Measurements from ENCODE around the gene APOA5.
A peak's percentile ranks its signal among the peaks of the same experiment; 100 is the strongest.
"Not testable (repeated sequence)": the region's sequence is repeated elsewhere in the genome, so short reads cannot be mapped to it uniquely, and the experiment has no call there.

Gene APOA5, protein sequence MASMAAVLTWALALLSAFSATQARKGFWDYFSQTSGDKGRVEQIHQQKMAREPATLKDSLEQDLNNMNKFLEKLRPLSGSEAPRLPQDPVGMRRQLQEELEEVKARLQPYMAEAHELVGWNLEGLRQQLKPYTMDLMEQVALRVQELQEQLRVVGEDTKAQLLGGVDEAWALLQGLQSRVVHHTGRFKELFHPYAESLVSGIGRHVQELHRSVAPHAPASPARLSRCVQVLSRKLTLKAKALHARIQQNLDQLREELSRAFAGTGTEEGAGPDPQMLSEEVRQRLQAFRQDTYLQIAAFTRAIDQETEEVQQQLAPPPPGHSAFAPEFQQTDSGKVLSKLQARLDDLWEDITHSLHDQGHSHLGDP

DNA sequence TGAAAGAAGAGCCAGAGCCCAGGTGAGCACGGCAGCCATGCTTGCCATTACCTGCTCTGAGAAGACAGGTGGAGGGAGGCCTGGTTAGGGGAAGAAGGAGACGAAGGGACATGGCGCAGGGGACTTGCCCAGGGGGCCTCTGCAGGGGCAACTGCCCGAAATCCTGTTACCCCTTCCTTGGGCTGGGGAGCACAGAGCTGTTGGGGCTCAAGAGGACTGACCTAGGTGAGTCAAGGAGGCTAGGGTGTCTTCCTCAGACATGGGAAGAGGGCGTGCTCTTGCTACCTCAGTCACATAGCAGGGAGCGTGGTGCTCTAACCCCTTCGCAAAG lies at the start of gene APOA5:
Gene APOA5, minus strand, starts transcription at position 67 of the 331 bp plus-strand sequence. Its CDS starts 19 bp downstream, at position 48.
- DNase-seq = no peak

- no peak for DNase-seq
Observed at GRCh38 chr11:116840746-116841296, 49.1 kb upstream of the APOA5 start.

- DNase-seq = no peak
Observed at GRCh38 chr11:116840224-116840745, 48.6 kb upstream of the APOA5 start.

GRCh38 chr11:116838321-116839084 lies 46.8 kb upstream of the APOA5 start:
- DNase-seq = no peak

DNA sequence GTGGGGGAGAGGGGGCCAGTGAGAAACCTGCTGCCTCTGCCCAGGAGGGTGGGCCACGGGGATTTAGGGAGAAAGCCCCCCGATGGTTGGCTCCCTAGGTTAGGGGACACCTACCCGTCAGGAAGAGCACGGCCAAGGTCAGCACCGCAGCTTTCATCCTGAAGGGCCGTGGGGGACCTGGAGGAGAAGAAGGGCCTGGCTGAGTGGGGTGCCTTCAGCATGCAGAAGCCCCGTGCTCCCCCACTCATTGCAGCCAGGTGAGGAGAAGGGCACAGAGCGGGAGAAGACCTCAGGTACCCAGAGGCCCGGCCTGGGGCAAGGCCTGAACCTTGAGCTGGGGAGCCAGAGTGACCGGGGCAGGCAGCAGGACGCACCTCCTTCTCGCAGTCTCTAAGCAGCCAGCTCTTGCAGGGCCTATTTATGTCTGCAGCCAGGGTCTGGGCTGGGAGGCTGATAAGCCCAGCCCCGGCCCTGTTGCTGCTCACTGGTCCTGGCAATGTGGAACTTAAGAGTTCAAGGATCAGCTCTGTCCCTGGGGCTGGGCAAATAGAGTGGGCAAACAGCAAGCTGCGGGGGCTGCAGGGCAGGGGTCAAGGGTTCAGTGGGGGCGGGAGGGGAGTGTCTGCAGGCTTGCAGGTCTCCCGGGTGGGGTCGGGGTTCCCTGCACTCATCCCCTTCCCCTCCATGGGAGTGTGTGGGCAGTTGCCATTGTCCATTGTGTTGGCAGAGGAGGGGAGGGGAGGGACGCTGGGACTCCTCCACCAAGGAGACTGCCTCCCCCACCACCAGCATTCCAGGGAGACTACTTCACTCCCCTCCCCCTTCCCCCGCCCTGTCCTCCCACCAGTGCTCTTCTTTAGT lies 45.8 kb upstream of the APOA5 start, which contains the start of gene APOA1:
Gene APOA1, minus strand, starts transcription at position 392 of the 861 bp plus-strand sequence. Its CDS starts 235 bp downstream, at position 157.
- DNase-seq = no peak

GRCh38 chr11:116836632-116836991 lies 44.9 kb upstream of the APOA5 start:
- DNase-seq = no peak

- DNase-seq = peak; percentile 95
Observed at GRCh38 chr11:116835791-116836631, 44.3 kb upstream of the APOA5 start.

DNA sequence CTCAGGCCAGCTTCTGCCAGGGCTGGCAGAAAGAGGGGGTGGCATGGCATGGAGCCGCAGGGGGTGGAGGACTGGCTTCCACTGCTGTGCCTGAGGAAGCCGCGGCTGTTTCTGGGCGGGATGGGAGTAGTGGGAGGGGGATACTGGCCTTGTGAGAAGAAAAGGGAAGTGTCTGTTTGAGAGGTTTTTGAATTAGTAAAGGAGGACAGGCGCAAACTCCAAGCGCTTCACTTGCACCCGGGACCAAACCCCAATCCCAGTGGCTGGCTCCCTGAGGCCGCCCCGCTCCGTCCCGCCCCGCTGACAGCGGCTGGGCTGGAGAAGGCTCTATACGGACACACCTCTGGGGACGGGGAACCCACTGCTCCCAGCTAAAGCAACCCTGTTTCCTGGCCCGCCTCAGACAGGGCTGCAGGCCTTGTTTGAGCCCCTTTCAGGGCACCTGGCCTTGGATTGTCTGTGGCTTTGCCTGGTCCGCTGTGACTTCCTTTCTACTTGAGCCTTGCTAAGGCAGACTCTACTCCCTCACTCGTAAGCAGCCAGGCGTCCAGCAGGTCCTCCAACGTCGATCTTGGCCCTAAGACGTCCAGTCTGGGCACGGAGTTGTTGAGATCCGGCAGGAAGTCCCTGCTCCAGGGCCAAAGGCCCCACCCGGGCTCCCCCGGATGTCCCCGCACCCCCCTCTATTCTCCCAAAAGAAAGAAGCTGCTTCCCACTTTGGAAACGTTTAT lies 43.5 kb upstream of the APOA5 start:
- no peak for DNase-seq

GRCh38 chr11:116834535-116835041 lies 42.9 kb upstream of the APOA5 start:
- not testable (repeated sequence) for DNase-seq

DNA sequence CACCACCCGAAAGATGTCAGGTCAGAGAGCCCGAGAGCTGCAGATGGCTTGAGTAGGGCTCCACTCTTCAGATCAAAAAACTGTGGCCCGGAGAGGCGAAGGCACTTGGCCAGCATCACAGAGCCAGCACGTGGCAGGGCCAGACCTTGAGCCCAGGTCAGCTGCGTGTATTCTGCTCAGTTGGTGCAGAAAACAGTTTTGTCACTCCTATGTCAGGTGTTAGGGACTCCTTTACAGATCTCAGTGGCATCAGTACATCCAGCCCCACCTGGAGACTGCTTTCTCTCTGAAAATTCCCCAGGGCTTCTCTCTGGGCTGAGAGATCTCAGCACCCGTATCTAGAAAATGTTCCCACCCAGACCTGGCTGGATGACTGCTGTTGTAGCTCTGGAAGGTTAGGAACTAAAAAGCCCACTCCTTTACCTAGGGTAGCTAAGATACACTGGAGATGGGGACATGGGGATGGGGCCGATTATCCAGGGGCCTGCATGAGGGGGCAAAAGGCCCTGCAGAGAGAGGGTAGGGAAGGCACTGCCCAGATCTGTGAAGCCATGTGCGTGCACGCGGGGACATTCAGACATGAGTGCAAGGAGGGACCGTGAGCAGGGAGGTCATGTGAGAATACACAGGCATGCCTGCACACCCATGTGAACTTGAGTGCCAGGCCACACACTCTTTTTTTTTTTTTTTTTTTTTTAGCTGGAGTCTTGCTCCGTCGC lies 42.3 kb upstream of the APOA5 start:
- no peak for DNase-seq

DNA sequence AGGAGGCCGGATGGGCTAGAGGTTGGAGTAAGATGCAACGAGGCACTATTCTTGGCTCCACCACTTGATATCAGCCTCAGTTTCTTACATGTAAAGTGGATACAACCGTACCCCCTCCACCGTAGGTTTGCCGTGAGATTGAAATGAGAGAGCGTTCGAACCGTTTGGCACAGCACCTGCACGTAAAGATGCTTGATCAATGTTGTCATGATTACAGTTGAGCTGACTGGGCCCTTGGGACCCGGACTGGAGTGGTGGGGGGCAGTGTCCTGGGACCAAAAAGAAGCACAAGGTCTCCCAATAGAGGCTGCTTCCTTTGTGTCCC lies 41.8 kb upstream of the APOA5 start:
- no peak for DNase-seq

GRCh38 chr11:116832350-116833290 lies 40.9 kb upstream of the APOA5 start:
- DNase-seq = no peak

GRCh38 chr11:116831790-116832349 lies 40.2 kb upstream of the APOA5 start:
- DNase-seq = no peak

GRCh38 chr11:116830184-116830912 lies 38.7 kb upstream of the APOA5 start:
- no peak for DNase-seq

GRCh38 chr11:116829525-116830183 lies 38.0 kb upstream of the APOA5 start, which contains the start of gene APOC3:
APOC3 (plus strand) TSS chr11:116829907; CDS start chr11:116830583, 676 bp downstream.
- DNase-seq = no peak

GRCh38 chr11:116828632-116829524 lies 37.2 kb upstream of the APOA5 start:
- DNase-seq = no peak
